Measurements from ENCODE around the gene MARK4.

GRCh38 chr19:45265375-45265774 lies 14.3 kb downstream of the MARK4 start:
- no peak for TF ChIP-seq CTCF (IDR thresholded peaks at IDR 0.05)
- TF ChIP-seq POLR2AphosphoS5 (IDR thresholded peaks at IDR 0.05), result no peak

Data from transverse colon (tissue), 4 donors.